ENCODE measurements around the gene CABP7. TPM values are rescaled to one million over a fixed set of nuclear protein-coding genes. Genes with fewer than 3 reads are reported as not detected.

Gene CABP7
- total RNA-seq, 2 experiments from 2014 or later: 0.33 to 0.45 TPM

- ATAC-seq (ENCODE audit: poor library complexity): no peak
- no peaks in the 10 kb centered on the region for H3K9me3 Mint-ChIP-seq
- no peak overlapping the region for H3K4me3 ChIP-seq (ENCODE audit: low read length)
- H3K4me3 Mint-ChIP-seq: no peak overlapping the region
- no peaks in the 10 kb centered on the region for H3K9me3 ChIP-seq (ENCODE audit: control insufficient read depth in 1 of 2, insufficient read depth in 1 of 2, low read length in 2 of 2)
- H3K27me3 Mint-ChIP-seq: peaks cover 4% of the 10 kb centered on the region
- peaks cover 0 to 5% of the 10 kb centered on the region in 2 experiments for H3K27me3 ChIP-seq (ENCODE audit: control insufficient read depth in 1 of 2, insufficient read depth in 2 of 2, low read length in 2 of 2)
- TF ChIP-seq, protein P1, sequence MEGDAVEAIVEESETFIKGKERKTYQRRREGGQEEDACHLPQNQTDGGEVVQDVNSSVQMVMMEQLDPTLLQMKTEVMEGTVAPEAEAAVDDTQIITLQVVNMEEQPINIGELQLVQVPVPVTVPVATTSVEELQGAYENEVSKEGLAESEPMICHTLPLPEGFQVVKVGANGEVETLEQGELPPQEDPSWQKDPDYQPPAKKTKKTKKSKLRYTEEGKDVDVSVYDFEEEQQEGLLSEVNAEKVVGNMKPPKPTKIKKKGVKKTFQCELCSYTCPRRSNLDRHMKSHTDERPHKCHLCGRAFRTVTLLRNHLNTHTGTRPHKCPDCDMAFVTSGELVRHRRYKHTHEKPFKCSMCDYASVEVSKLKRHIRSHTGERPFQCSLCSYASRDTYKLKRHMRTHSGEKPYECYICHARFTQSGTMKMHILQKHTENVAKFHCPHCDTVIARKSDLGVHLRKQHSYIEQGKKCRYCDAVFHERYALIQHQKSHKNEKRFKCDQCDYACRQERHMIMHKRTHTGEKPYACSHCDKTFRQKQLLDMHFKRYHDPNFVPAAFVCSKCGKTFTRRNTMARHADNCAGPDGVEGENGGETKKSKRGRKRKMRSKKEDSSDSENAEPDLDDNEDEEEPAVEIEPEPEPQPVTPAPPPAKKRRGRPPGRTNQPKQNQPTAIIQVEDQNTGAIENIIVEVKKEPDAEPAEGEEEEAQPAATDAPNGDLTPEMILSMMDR (IDR thresholded peaks at IDR 0.05): no peak
- no peak overlapping the region for H3K27ac ChIP-seq (ENCODE audit: low read depth in 1 of 2, low read length in 2 of 2)
- no peak overlapping the region for H3K27ac Mint-ChIP-seq
- peaks cover 15% of the 10 kb centered on the region for H3K4me1 Mint-ChIP-seq (ENCODE audit: low read depth)
- peaks cover 20% of the 10 kb centered on the region for H3K4me1 ChIP-seq (ENCODE audit: insufficient read depth, low read length)
- POLR2A ChIA-PET: no interaction called here
- H3K36me3 Mint-ChIP-seq (ENCODE audit: low read depth): peaks cover 46% of the 10 kb centered on the region
- CTCF ChIA-PET: no interaction called here
- DNase-seq: no peak
- peaks cover 22% of the 10 kb centered on the region for H3K36me3 ChIP-seq (ENCODE audit: insufficient read depth, low read length)
- intact Hi-C loops (cut with DNase I, micrococcal nuclease): no loop called here
Measured at GRCh38 chr22:29697853-29698598, 21.8 kb upstream of the CABP7 start.

DNA sequence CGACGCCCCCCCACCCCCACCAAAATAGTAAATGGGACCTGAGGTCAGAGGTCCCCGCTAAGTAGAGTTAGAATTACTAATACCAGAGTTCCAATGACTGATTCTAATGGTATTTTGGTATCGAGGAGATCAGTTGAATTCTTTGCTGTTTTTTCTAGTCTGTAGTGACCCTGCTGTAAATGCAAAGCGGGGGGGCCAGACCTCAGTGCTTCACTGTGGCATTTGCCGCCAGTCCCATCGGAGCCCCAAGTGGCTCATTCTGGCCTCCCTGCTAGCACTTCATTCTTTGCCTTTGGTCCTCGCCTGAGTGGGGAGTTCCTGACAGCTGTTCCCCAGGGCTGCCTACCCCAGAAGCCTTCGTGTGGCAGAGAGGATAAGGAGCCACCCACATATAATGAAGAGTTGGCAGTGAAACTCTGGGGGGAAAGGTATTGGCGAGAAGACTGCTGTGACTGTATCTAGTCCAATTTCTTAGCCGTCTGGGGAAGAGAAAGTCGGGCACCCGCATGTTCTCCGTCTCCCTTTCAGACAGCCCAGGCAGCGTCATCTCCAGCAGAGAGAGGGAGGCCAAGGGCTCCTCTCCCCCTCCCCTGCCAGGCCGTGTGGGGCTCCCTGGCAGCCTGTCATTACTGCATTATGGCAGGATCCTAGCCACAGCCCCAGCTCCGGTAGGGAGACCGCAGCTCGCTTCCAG lies 19.4 kb upstream of the CABP7 start:
- Histone ChIP-seq H3K27ac (ENCODE audit: low read depth in 1 of 2, low read length in 2 of 2) (no peak overlapping the region), H3K4me1 (ENCODE audit: insufficient read depth, low read length) (peaks cover 21% of the 10 kb centered on the region), H3K36me3 (ENCODE audit: insufficient read depth, low read length) (peaks cover 5% of the 10 kb centered on the region), H3K4me3 (ENCODE audit: low read length) (no peak overlapping the region), H3K9me3 (ENCODE audit: control insufficient read depth in 1 of 2, insufficient read depth in 1 of 2, low read length in 2 of 2) (no peaks in the 10 kb centered on the region), H3K27me3 (ENCODE audit: control insufficient read depth in 1 of 2, insufficient read depth in 2 of 2, low read length in 2 of 2) (peaks cover 0 to 8% of the 10 kb centered on the region in 2 experiments)
- H3K4me3 Mint-ChIP-seq: no peak overlapping the region
- peaks cover 15% of the 10 kb centered on the region for H3K4me1 Mint-ChIP-seq (ENCODE audit: low read depth)
- POLR2A ChIA-PET: no interaction called here
- CTCF ChIA-PET: no interaction called here
- peaks cover 27% of the 10 kb centered on the region for H3K36me3 Mint-ChIP-seq (ENCODE audit: low read depth)
- H3K27me3 Mint-ChIP-seq: peaks cover 8% of the 10 kb centered on the region
- DNase-seq (no peak), ATAC-seq (ENCODE audit: poor library complexity) (no peak)
- H3K9me3 Mint-ChIP-seq: no peaks in the 10 kb centered on the region
- intact Hi-C loops (cut with DNase I, micrococcal nuclease): no loop called here
- TF ChIP-seq, protein P1 (IDR thresholded peaks at IDR 0.05): no peak
- no peak overlapping the region for H3K27ac Mint-ChIP-seq

- H3K9me3 ChIP-seq (ENCODE audit: control insufficient read depth in 1 of 2, insufficient read depth in 1 of 2, low read length in 2 of 2): no peaks in the 10 kb centered on the region
- peaks cover 15% of the 10 kb centered on the region for H3K4me1 Mint-ChIP-seq (ENCODE audit: low read depth)
- peaks cover 21% of the 10 kb centered on the region for H3K4me1 ChIP-seq (ENCODE audit: insufficient read depth, low read length)
- no peaks in the 10 kb centered on the region for H3K9me3 Mint-ChIP-seq
- intact Hi-C loops (cut with DNase I, micrococcal nuclease): no loop called here
- no peak overlapping the region for H3K27ac Mint-ChIP-seq
- H3K27me3 Mint-ChIP-seq: peaks cover 8% of the 10 kb centered on the region
- ChIA-PET POLR2A (interaction anchor here (0.6 kb wide), 1 partner anchor 20 kb away, joined by 3 read pairs; no protein-coding TSS in a partner anchor), CTCF (no interaction called here)
- no peak for DNase-seq
- no peak overlapping the region for H3K27ac ChIP-seq (ENCODE audit: low read depth in 1 of 2, low read length in 2 of 2)
- H3K36me3 Mint-ChIP-seq (ENCODE audit: low read depth): peaks cover 23% of the 10 kb centered on the region
- H3K27me3 ChIP-seq (ENCODE audit: control insufficient read depth in 1 of 2, insufficient read depth in 2 of 2, low read length in 2 of 2): peaks cover 0 to 8% of the 10 kb centered on the region in 2 experiments
- no peak overlapping the region for H3K4me3 Mint-ChIP-seq
- peaks cover under 1% of the 10 kb centered on the region for H3K36me3 ChIP-seq (ENCODE audit: insufficient read depth, low read length)
- no peak overlapping the region for H3K4me3 ChIP-seq (ENCODE audit: low read length)
- ATAC-seq (ENCODE audit: poor library complexity): no peak
- TF ChIP-seq, protein P1 (IDR thresholded peaks at IDR 0.05): no peak
Measured at GRCh38 chr22:29700900-29701154, 19.0 kb upstream of the CABP7 start.

All from CD4-positive, alpha-beta T cell (primary cell).